Stomach (tissue), 9 donors: ENCODE measurements around the gene SLK. TPM values are rescaled to one million over a fixed set of nuclear protein-coding genes. Genes with fewer than 3 reads are reported as not detected.
A peak's percentile ranks its signal among the peaks of the same experiment; 100 is the strongest.

ENCODE experiments used
- DNase-seq, 2 donors: peaks; one replicate each; pipeline versions ENCODE4 v3.0.0 to v3.0.0-alpha.2; 2013 to 2019
- H3K27ac ChIP-seq, 5 donors: fragments of 200-600 bp in 4 of 5; sonication (generic) in 4 of 5; one replicate each; pipeline ENCODE4 v1.5.1; 2013 to 2019; ENCODE audit warnings: mild to moderate bottlenecking in 1 of 5, moderate library complexity in 1 of 5
- H3K27me3 ChIP-seq, 3 donors: fragments of 200-600 bp; sonication (generic); one replicate each; pipeline ENCODE4 v1.5.1; 2017 to 2019; ENCODE audit warnings: mixed run types in 1 of 3
- H3K36me3 ChIP-seq, 4 donors: fragments of 200-600 bp; sonication (generic); 1 replicate in 3 of 4; 2 replicates in 1 of 4; pipeline ENCODE4 v1.5.1; 2016 to 2019
- H3K4me1 ChIP-seq, 4 donors: fragments of 200-600 bp; sonication (generic); one replicate each; pipeline ENCODE4 v1.5.1; 2016 to 2019
- H3K4me3 ChIP-seq, 4 donors: fragments of 200-600 bp; sonication (generic) in 3 of 4; one replicate each; pipeline ENCODE4 v1.5.1; 2016 to 2019; ENCODE audit warnings: mild to moderate bottlenecking in 1 of 4
- H3K9me3 ChIP-seq, 4 donors: fragments of 200-600 bp; sonication (generic); one replicate each; pipeline ENCODE4 v1.5.1; 2016 to 2019
- EP300 ChIP-seq: sonication (generic); formaldehyde crosslinking; IDR thresholded peaks from one replicate; pipeline ENCODE4 v1.6.1; 2017; ENCODE audit warnings: antibody characterized with exemption
- POLR2A ChIP-seq, 4 donors: fragments of 450-650 bp; IDR thresholded peaks; one replicate each; pipeline ENCODE4 v1.6.1; 2016; ENCODE audit warnings: antibody characterized with exemption in 4 of 4, control low read depth in 2 of 4, mild to moderate bottlenecking in 1 of 4, moderate library complexity in 1 of 4
- POLR2AphosphoS5 ChIP-seq, 3 donors: sonication (generic); formaldehyde crosslinking; IDR thresholded peaks; one replicate each; pipeline ENCODE4 v1.6.1; 2016; ENCODE audit warnings: antibody characterized with exemption in 3 of 3
- WGBS, 5 donors: extraction: QIAGEN DNeasy Blood & Tissue Kit in 3 of 5; methylation state at CpG; one replicate each; pipeline versions ENCODE4 v1.1.5 to v1.1.7; 2013 to 2018; 5-methylcytosine and 5-hydroxymethylcytosine counted together
- intact Hi-C: fragments of 100-400 bp; cut with DNase I; formaldehyde crosslinking; loops from one replicate; pipeline ENCODE4 v1.15.1; 2023; ENCODE audit warnings: low total_unique reads
- polyA plus RNA-seq, 3 donors: library from polyadenylated mRNA; stranded (reverse); fragments of 200-250 nt; gene quantifications; one replicate each; pipeline ENCODE4 v1.2.3, GENCODE V29; 2013
- total RNA-seq, 5 donors: library from RNA; depleted of rRNA; stranded (reverse); fragments of >200 nt; gene quantifications; one replicate each; pipeline versions ENCODE4 v1.1.0 to v1.2.3, GENCODE V29; 2014 to 2016
- TF ChIP-seq, protein P1 (sequence below), 7 experiments: fragments of 450-650 bp in 4 of 7; fragments of 200-600 bp in 3 of 7; sonication (generic) in 3 of 7; IDR thresholded peaks; one replicate each; pipeline ENCODE4 v1.5.1; 2016 to 2019; ENCODE audit warnings: antibody characterized with exemption in 7 of 7, control low read depth in 2 of 7, mild to moderate bottlenecking in 1 of 7
- donor health status: healthy with polysubstance abuse.
- donor health status: Bipolar disorder and iron deficiency.
- donor health status: healthy.

SLK gene
- total and polyA plus RNA-seq, 8 donors: 10.1 to 94.5 (median 47.2) TPM

- Histone ChIP-seq H3K27ac (no peak overlapping the region), H3K9me3 (no peaks in the 10 kb centered on the region), H3K36me3 (no peaks in the 10 kb centered on the region), H3K4me3 (no peak overlapping the region), H3K27me3 (no peaks in the 10 kb centered on the region), H3K4me1 (no peaks in the 10 kb centered on the region)
- DNase-seq: peak in 1 of 2 donors; percentile 38
- TF ChIP-seq, protein P1, sequence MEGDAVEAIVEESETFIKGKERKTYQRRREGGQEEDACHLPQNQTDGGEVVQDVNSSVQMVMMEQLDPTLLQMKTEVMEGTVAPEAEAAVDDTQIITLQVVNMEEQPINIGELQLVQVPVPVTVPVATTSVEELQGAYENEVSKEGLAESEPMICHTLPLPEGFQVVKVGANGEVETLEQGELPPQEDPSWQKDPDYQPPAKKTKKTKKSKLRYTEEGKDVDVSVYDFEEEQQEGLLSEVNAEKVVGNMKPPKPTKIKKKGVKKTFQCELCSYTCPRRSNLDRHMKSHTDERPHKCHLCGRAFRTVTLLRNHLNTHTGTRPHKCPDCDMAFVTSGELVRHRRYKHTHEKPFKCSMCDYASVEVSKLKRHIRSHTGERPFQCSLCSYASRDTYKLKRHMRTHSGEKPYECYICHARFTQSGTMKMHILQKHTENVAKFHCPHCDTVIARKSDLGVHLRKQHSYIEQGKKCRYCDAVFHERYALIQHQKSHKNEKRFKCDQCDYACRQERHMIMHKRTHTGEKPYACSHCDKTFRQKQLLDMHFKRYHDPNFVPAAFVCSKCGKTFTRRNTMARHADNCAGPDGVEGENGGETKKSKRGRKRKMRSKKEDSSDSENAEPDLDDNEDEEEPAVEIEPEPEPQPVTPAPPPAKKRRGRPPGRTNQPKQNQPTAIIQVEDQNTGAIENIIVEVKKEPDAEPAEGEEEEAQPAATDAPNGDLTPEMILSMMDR (IDR thresholded peaks at IDR 0.05): no peak
- TF ChIP-seq POLR2AphosphoS5 (IDR thresholded peaks at IDR 0.05): no peak
- TF ChIP-seq EP300: no peak
- TF ChIP-seq POLR2A (IDR thresholded peaks at IDR 0.05): no peak
- intact Hi-C loops: no loop called here
- WGBS, 5 donors: 57 to 71% (median 62%) methylated on average over 4 of the region's 4 CpGs
Observed at GRCh38 chr10:104059364-104059763, 92.4 kb downstream of the SLK start.

GRCh38 chr10:104061196-104061595, 94.3 kb downstream of the SLK start:
- no peaks in the 10 kb centered on the region for H3K36me3 ChIP-seq

GRCh38 chr10:104065748-104066147, 98.8 kb downstream of the SLK start:
- Histone ChIP-seq H3K9me3 (no peaks in the 10 kb centered on the region), H3K4me1 (no peaks in the 10 kb centered on the region), H3K4me3 (no peak overlapping the region), H3K27me3 (peaks cover 0 to 7% (median 0%) of the 10 kb centered on the region in 3 donors), H3K27ac (no peak overlapping the region), H3K36me3 (no peaks in the 10 kb centered on the region)
- no peak for DNase-seq
- intact Hi-C loops: no loop called here
- no peak for TF ChIP-seq POLR2AphosphoS5 (IDR thresholded peaks at IDR 0.05)
- no peak for TF ChIP-seq POLR2A (IDR thresholded peaks at IDR 0.05)
- TF ChIP-seq EP300: no peak
- TF ChIP-seq, protein P1 (IDR thresholded peaks at IDR 0.05): no peak
- 83 to 100% (median 90%) methylated on average over 1 of the region's 1 CpG for WGBS, 5 donors

More at GRCh38 chr10:104061196-104061595, 94.3 kb downstream of the SLK start:
- no peak overlapping the region for H3K27ac ChIP-seq
- no peaks in the 10 kb centered on the region for H3K4me1 ChIP-seq
- H3K9me3 ChIP-seq: no peaks in the 10 kb centered on the region
- WGBS, 5 donors: 88 to 92% (median 91%) methylated on average over 6 of the region's 6 CpGs
- intact Hi-C loops: no loop called here
- DNase-seq: no peak
- no peak overlapping the region for H3K4me3 ChIP-seq
- TF ChIP-seq EP300 (no peak), POLR2A (IDR thresholded peaks at IDR 0.05) (no peak), POLR2AphosphoS5 (IDR thresholded peaks at IDR 0.05) (no peak)
- TF ChIP-seq, protein P1 (IDR thresholded peaks at IDR 0.05): no peak
- H3K27me3 ChIP-seq: peaks cover 0 to 7% (median 0%) of the 10 kb centered on the region in 3 donors

DNA sequence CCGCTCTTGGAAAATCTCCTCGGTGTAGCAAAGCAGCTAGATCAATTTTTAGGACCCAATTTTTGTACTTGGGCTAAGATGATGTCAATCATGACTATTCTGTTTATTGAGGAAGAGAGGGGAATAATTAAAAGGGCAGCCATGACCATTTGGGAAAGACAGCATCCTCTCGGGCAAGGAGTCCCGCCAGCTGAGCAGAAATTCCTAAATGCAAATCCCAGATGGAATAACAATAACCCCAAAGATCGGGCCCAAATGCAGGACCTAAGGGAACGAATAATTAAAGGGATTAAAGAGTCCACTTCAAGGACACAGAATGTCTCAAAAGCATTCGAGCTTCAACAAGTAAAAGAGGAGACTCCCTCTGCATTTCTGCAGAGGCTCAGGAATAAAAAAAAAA, 100.0 kb downstream of the SLK start:
- no peak overlapping the region for H3K27ac ChIP-seq
- intact Hi-C loops: no loop called here
- no peak for DNase-seq

DNA sequence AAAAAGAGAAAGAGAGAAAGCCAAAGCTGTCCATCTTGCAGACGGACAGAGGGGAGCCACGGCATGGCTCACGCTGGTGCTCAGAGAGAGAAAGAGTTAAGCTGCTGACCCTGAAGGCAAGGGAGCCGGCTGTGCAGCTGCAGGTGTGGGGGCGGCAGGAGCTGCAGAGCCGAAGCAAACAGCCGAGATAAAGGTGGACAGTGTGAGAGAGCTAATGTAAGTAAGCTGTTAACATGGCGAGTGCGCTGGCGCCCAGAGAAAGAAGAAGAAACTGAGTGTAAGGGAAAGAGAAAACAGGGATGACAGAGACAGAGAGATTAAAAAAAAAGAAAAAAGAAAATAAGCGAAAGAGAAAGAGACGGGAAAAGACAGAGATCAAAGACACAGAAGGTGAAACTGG, 100.6 kb downstream of the SLK start:
- intact Hi-C loops: no loop called here
- peak in 1 of 2 donors; percentile 46 for DNase-seq
- Histone ChIP-seq H3K4me3 (no peak overlapping the region), H3K36me3 (no peaks in the 10 kb centered on the region), H3K9me3 (no peaks in the 10 kb centered on the region), H3K27me3 (peaks cover 0 to 7% (median 0%) of the 10 kb centered on the region in 3 donors), H3K4me1 (no peaks in the 10 kb centered on the region), H3K27ac (no peak overlapping the region)
- TF ChIP-seq POLR2A (IDR thresholded peaks at IDR 0.05): no peak
- TF ChIP-seq, protein P1 (IDR thresholded peaks at IDR 0.05): no peak
- TF ChIP-seq EP300: no peak
- no peak for TF ChIP-seq POLR2AphosphoS5 (IDR thresholded peaks at IDR 0.05)
- WGBS, 5 donors: 44 to 61% (median 53%) methylated on average over 12 of the region's 12 CpGs

More for the DNA sequence above, 100.0 kb downstream of the SLK start:
- H3K36me3 ChIP-seq: no peaks in the 10 kb centered on the region
- TF ChIP-seq POLR2AphosphoS5 (IDR thresholded peaks at IDR 0.05) (no peak), POLR2A (IDR thresholded peaks at IDR 0.05) (no peak)
- no peaks in the 10 kb centered on the region for H3K4me1 ChIP-seq
- peaks cover 0 to 7% (median 0%) of the 10 kb centered on the region in 3 donors for H3K27me3 ChIP-seq
- WGBS, 5 donors: 77 to 89% (median 85%) methylated on average over 7 of the region's 7 CpGs
- no peak overlapping the region for H3K4me3 ChIP-seq
- no peaks in the 10 kb centered on the region for H3K9me3 ChIP-seq
